IMR-90 (cell line): Measurements from ENCODE around the gene CXCL16.

Experiments used
- BHLHE40 ChIP-seq: fragments of 150-350 bp; IDR thresholded peaks from 2 replicates; pipeline ENCODE4 v1.6.1; 2016; ENCODE audit warnings: mild to moderate bottlenecking, low read depth, low read length
- CTCF ChIP-seq: conservative IDR thresholded peaks from 2 replicates; pipeline ENCODE4 v1.5.1; 2012; ENCODE audit warnings: mild to moderate bottlenecking, low read depth, low read length, improper control_type of control experiment
- NFE2L2 ChIP-seq: fragments of 150-350 bp; IDR thresholded peaks from 2 replicates; pipeline ENCODE4 v1.6.1; 2016; ENCODE audit warnings: low read depth, mild to moderate bottlenecking, low read length
- POLR2A ChIP-seq: IDR thresholded peaks from 2 replicates; pipeline ENCODE4 v1.6.1; 2012; ENCODE audit warnings: mild to moderate bottlenecking, low read depth, low read length
- RAD21 ChIP-seq: IDR thresholded peaks from 2 replicates; pipeline ENCODE4 v1.6.1; 2012; ENCODE audit warnings: low read length, improper control_type of control experiment
- RFX5 ChIP-seq: IDR thresholded peaks from 2 replicates; pipeline ENCODE4 v1.8.0; 2012; ENCODE audit warnings: low read depth, mild to moderate bottlenecking, low read length, moderate library complexity

GRCh38 chr17:4725646-4726310 lies 13.9 kb downstream of the CXCL16 start:
- TF ChIP-seq CTCF: no peak
- no peak for TF ChIP-seq RFX5
- TF ChIP-seq BHLHE40: no peak
- no peak for TF ChIP-seq POLR2A
- no peak for TF ChIP-seq NFE2L2
- TF ChIP-seq RAD21: no peak
